ENCODE measurements around the gene NISCH.

DNA sequence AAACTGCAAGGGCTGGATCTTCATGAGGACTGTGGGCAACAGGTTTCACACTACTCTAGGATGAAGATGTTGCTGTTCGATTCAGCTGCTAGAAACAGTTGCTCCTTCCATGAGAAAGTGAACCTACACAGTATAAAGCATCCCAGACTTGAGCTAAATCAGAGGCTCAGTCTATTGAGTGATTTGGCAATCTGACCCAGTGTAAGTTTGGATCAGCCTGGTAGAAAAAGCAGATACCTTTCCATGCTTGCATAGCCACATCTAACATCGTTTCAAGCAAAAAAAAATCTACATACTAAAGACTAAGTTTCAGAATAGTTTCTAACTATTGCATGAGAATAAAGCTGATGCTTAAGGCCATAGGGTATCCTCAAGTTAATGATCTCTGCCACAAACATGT, 85.6 kb downstream of the NISCH start:
- TF ChIP-seq, protein P1, sequence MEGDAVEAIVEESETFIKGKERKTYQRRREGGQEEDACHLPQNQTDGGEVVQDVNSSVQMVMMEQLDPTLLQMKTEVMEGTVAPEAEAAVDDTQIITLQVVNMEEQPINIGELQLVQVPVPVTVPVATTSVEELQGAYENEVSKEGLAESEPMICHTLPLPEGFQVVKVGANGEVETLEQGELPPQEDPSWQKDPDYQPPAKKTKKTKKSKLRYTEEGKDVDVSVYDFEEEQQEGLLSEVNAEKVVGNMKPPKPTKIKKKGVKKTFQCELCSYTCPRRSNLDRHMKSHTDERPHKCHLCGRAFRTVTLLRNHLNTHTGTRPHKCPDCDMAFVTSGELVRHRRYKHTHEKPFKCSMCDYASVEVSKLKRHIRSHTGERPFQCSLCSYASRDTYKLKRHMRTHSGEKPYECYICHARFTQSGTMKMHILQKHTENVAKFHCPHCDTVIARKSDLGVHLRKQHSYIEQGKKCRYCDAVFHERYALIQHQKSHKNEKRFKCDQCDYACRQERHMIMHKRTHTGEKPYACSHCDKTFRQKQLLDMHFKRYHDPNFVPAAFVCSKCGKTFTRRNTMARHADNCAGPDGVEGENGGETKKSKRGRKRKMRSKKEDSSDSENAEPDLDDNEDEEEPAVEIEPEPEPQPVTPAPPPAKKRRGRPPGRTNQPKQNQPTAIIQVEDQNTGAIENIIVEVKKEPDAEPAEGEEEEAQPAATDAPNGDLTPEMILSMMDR (IDR thresholded peaks at IDR 0.05), result no peak
- TF ChIP-seq, protein P2, sequence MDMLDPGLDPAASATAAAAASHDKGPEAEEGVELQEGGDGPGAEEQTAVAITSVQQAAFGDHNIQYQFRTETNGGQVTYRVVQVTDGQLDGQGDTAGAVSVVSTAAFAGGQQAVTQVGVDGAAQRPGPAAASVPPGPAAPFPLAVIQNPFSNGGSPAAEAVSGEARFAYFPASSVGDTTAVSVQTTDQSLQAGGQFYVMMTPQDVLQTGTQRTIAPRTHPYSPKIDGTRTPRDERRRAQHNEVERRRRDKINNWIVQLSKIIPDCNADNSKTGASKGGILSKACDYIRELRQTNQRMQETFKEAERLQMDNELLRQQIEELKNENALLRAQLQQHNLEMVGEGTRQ (CRISPR knock-in tag; IDR thresholded peaks at IDR 0.05), result no peak
- TF ChIP-seq, protein P3, sequence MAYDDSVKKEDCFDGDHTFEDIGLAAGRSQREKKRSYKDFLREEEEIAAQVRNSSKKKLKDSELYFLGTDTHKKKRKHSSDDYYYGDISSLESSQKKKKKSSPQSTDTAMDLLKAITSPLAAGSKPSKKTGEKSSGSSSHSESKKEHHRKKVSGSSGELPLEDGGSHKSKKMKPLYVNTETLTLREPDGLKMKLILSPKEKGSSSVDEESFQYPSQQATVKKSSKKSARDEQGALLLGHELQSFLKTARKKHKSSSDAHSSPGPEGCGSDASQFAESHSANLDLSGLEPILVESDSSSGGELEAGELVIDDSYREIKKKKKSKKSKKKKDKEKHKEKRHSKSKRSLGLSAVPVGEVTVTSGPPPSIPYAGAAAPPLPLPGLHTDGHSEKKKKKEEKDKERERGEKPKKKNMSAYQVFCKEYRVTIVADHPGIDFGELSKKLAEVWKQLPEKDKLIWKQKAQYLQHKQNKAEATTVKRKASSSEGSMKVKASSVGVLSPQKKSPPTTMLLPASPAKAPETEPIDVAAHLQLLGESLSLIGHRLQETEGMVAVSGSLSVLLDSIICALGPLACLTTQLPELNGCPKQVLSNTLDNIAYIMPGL (CRISPR knock-in tag; IDR thresholded peaks at IDR 0.05), result no peak
- TF ChIP-seq GTF2I (CRISPR knock-in tag; conservative IDR thresholded peaks at IDR 0.05) (no peak), EMX1 (CRISPR knock-in tag; IDR thresholded peaks at IDR 0.05) (no peak), ESRRA (CRISPR knock-in tag; IDR thresholded peaks at IDR 0.05; ENCODE audit: borderline replicate concordance) (no peak)
